Aorta (tissue), 5 donors: Measurements from ENCODE around the gene PDZK1. TPM values are rescaled to one million over a fixed set of nuclear protein-coding genes. Genes with fewer than 3 reads are reported as not detected.
"Not testable (repeated sequence)": the region's sequence is repeated elsewhere in the genome, so short reads cannot be mapped to it uniquely, and the experiment has no call there.

Source experiments
- ATAC-seq: fragments of 200-7000 bp; cut with Tn5 transposase; one replicate; pipeline ENCODE4 v1.9.1; 2022; ENCODE audit warnings: moderate library complexity; ENCODE audit not compliant: low FRiP score
- DNase-seq, 2 donors: peaks; one replicate each; pipeline ENCODE4 v3.0.0-alpha.2; 2020
- H3K27ac ChIP-seq, 2 donors: one replicate each; pipeline ENCODE4 v1.5.1; 2013; ENCODE audit warnings: low read length in 2 of 2, mild to moderate bottlenecking in 2 of 2, moderate library complexity in 2 of 2, control low read depth in 1 of 2, inconsistent platforms in 1 of 2, low read depth in 1 of 2
- H3K27me3 ChIP-seq, 2 donors: one replicate each; pipeline ENCODE4 v1.6.1; 2013; ENCODE audit warnings: control low read depth in 1 of 2, low read length in 1 of 2, mild to moderate bottlenecking in 1 of 2, moderate library complexity in 1 of 2; ENCODE audit not compliant: insufficient read depth in 2 of 2, control insufficient read depth in 1 of 2
- H3K36me3 ChIP-seq, 2 donors: one replicate each; pipeline ENCODE4 v1.6.1; 2013; ENCODE audit warnings: control low read depth in 1 of 2, low read length in 1 of 2, mild to moderate bottlenecking in 1 of 2; ENCODE audit not compliant: insufficient read depth in 2 of 2, control insufficient read depth in 1 of 2
- H3K4me1 ChIP-seq, 2 donors: one replicate each; pipeline ENCODE4 v1.6.1; 2013; ENCODE audit warnings: low read length in 2 of 2, control low read depth in 1 of 2, mild to moderate bottlenecking in 1 of 2, moderate library complexity in 1 of 2; ENCODE audit not compliant: insufficient read depth in 2 of 2, control insufficient read depth in 1 of 2
- H3K4me3 ChIP-seq, 2 donors: one replicate each; pipeline ENCODE4 v1.5.1; 2013; ENCODE audit warnings: low read length in 2 of 2, control low read depth in 1 of 2, mild to moderate bottlenecking in 1 of 2
- H3K9me3 ChIP-seq: one replicate; pipeline ENCODE4 v1.6.1; 2013; ENCODE audit warnings: mild to moderate bottlenecking, low read length; ENCODE audit not compliant: control insufficient read depth
- WGBS, 2 donors: extraction: QIAGEN DNeasy Blood & Tissue Kit; methylation state at CpG; one replicate each; pipeline ENCODE4 v1.1.7; 2013; 5-methylcytosine and 5-hydroxymethylcytosine counted together
- intact Hi-C, 2 donors: fragments of 100-400 bp; cut with DNase I; formaldehyde crosslinking; loops; one replicate each; pipeline versions ENCODE4 v1.14.2 to v1.15.0; 2022
- polyA plus RNA-seq, 2 donors: library from polyadenylated mRNA; stranded (reverse); fragments of 200-250 nt; gene quantifications; one replicate each; pipeline ENCODE4 v1.2.3, GENCODE V29; 2013
- total RNA-seq, 2 donors: library from RNA; stranded (reverse); fragmentation: NEBNext Ultra II Directional; extraction: Animal tissue kit (Norgen Biotek cat#: 25700); gene quantifications; one replicate each; pipeline ENCODE4 v1.2.1, GENCODE V29; 2021
- donor health status: healthy with polysubstance abuse.
- donor health status: Bipolar disorder and iron deficiency.
- donor health status: DM: no; HTN: no; CAD: no.
- donor health status: DM: no; HTN: no; CAD: no.
- donor health status: DM: yes; HTN: yes; CAD: no.

PDZK1 gene
- total and polyA plus RNA-seq, 4 donors, result 0.48 to 25.5 (median 1.1) TPM

- WGBS, 2 donors, result 88 to 91% methylated on average over 5 of the region's 5 CpGs
- no peaks in the 10 kb centered on the region for H3K36me3 ChIP-seq
- no peaks in the 10 kb centered on the region for H3K4me1 ChIP-seq
- no peak for DNase-seq
- no peak for ATAC-seq
- H3K27ac ChIP-seq, result no peak overlapping the region
- H3K27me3 ChIP-seq, result no peaks in the 10 kb centered on the region
- no peak overlapping the region for H3K4me3 ChIP-seq
- intact Hi-C loops, result no loop called here
- H3K9me3 ChIP-seq, result no peaks in the 10 kb centered on the region
Measured at GRCh38 chr1:145729666-145730436, 22.7 kb upstream of the PDZK1 start.

- intact Hi-C loops, result no loop called here
Measured at GRCh38 chr1:145729196-145729595, 22.0 kb upstream of the PDZK1 start.

GRCh38 chr1:145726193-145726592 is 19.0 kb upstream of the PDZK1 start:
- H3K9me3 ChIP-seq, H3K36me3 ChIP-seq, H3K4me3 ChIP-seq, H3K27me3 ChIP-seq, H3K27ac ChIP-seq, DNase-seq, ATAC-seq, intact Hi-C loops, H3K4me1 ChIP-seq: not testable (repeated sequence)
- 96 to 98% methylated on average over 5 of the region's 5 CpGs for WGBS, 2 donors

More at GRCh38 chr1:145729196-145729595, 22.0 kb upstream of the PDZK1 start:
- Histone ChIP-seq H3K4me3 (no peak overlapping the region), H3K27ac (no peak overlapping the region), H3K9me3 (no peaks in the 10 kb centered on the region), H3K36me3 (no peaks in the 10 kb centered on the region), H3K27me3 (no peaks in the 10 kb centered on the region), H3K4me1 (no peaks in the 10 kb centered on the region)
- ATAC-seq (no peak), DNase-seq (no peak)
- 18 to 39% methylated on average over 5 of the region's 5 CpGs for WGBS, 2 donors

GRCh38 chr1:145720878-145721671 is 13.9 kb upstream of the PDZK1 start:
- no peak overlapping the region for H3K4me3 ChIP-seq
- no peaks in the 10 kb centered on the region for H3K36me3 ChIP-seq
- intact Hi-C loops, result no loop called here
- ATAC-seq (peak; percentile 93), DNase-seq (peak; percentile 83 to 92)
- no peaks in the 10 kb centered on the region for H3K4me1 ChIP-seq
- no peaks in the 10 kb centered on the region for H3K27me3 ChIP-seq
- H3K9me3 ChIP-seq, result no peaks in the 10 kb centered on the region
- H3K27ac ChIP-seq, result no peak overlapping the region
- WGBS, 2 donors, result 4 to 5% methylated on average over 46 to 47 of the region's 47 CpGs

GRCh38 chr1:145720556-145720877 is 13.3 kb upstream of the PDZK1 start:
- no peak for ATAC-seq
- intact Hi-C loops, result no loop called here
- H3K27ac ChIP-seq, result no peak overlapping the region
- H3K4me3 ChIP-seq, result no peak overlapping the region
- WGBS, 2 donors, result 31 to 36% methylated on average over 5 of the region's 5 CpGs
- no peak for DNase-seq
- no peaks in the 10 kb centered on the region for H3K36me3 ChIP-seq
- H3K27me3 ChIP-seq, result no peaks in the 10 kb centered on the region
- no peaks in the 10 kb centered on the region for H3K4me1 ChIP-seq
- no peaks in the 10 kb centered on the region for H3K9me3 ChIP-seq

- Histone ChIP-seq H3K27me3 (no peaks in the 10 kb centered on the region), H3K36me3 (no peaks in the 10 kb centered on the region), H3K27ac (no peak within 1 kb of the TSS), H3K4me3 (no peak within 1 kb of the TSS), H3K4me1 (no peaks in the 10 kb centered on the region), H3K9me3 (no peaks in the 10 kb centered on the region)
- DNase-seq, result no peak
- WGBS, 2 donors, result 83 to 92% methylated on average over 12 of the region's 12 CpGs
- no peak for ATAC-seq
- intact Hi-C loops, result no loop called here
Measured at GRCh38 chr1:145719230-145720079, 12.3 kb upstream of the PDZK1 start, which contains the start of gene CD160. CD160 (plus strand) TSS chr1:145719499; CDS start chr1:145728328, 8,829 bp downstream.

- DNase-seq, H3K36me3 ChIP-seq, H3K4me1 ChIP-seq, H3K27ac ChIP-seq, H3K27me3 ChIP-seq, H3K9me3 ChIP-seq, H3K4me3 ChIP-seq, intact Hi-C loops, ATAC-seq: not testable (repeated sequence)
- 98% methylated on average over 5 of the region's 5 CpGs for WGBS, 2 donors
Measured at GRCh38 chr1:145718465-145718864, 11.3 kb upstream of the PDZK1 start.

- no peaks in the 10 kb centered on the region for H3K9me3 ChIP-seq
- no peak overlapping the region for H3K4me3 ChIP-seq
- H3K4me1 ChIP-seq, result no peaks in the 10 kb centered on the region
- H3K27me3 ChIP-seq, result no peaks in the 10 kb centered on the region
- 68 to 79% methylated on average over 1 of the region's 1 CpG for WGBS, 2 donors
- no peaks in the 10 kb centered on the region for H3K36me3 ChIP-seq
- ATAC-seq (no peak), DNase-seq (no peak)
- intact Hi-C loops, result no loop called here
- no peak overlapping the region for H3K27ac ChIP-seq
Measured at GRCh38 chr1:145717833-145718232, 10.7 kb upstream of the PDZK1 start.
